Fibroblast of skin of abdomen (primary cell): ENCODE results near the gene C3orf22.

Experiments used
- DNase-seq: peaks from one replicate; pipeline ENCODE4 v3.0.0-alpha.2; 2013

Gene C3orf22

DNA sequence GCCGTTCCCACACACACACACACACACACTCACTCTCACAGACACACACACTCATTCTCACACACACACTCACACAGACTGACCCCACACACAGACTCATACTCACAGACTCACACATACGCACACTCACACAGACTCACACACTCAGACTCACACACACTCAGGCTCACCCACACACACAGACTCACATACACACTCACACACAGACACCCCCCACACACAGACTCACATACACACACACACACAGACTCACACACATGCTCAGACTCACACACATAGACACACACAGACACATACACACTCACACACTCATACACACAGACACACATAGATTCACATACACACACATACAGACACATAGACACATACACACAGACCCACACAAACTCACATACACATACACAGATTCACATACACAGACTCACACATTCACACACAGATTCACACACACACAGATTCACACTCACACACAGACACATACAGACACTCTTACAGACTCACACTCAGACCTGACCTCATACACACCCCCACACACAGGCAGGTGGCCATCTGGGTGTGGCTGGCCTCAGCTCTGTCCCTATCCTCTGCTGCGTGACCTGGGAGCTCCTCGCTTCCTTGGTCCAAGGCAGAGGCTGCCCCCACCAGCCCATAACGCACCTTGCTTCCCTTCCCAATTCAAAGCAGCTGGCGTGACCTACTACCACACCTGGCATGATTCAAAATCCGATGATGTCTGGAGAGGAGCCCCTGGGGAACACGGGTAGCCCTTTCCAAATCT, 1.9 kb downstream of the C3orf22 start:
- DNase-seq: no peak

DNA sequence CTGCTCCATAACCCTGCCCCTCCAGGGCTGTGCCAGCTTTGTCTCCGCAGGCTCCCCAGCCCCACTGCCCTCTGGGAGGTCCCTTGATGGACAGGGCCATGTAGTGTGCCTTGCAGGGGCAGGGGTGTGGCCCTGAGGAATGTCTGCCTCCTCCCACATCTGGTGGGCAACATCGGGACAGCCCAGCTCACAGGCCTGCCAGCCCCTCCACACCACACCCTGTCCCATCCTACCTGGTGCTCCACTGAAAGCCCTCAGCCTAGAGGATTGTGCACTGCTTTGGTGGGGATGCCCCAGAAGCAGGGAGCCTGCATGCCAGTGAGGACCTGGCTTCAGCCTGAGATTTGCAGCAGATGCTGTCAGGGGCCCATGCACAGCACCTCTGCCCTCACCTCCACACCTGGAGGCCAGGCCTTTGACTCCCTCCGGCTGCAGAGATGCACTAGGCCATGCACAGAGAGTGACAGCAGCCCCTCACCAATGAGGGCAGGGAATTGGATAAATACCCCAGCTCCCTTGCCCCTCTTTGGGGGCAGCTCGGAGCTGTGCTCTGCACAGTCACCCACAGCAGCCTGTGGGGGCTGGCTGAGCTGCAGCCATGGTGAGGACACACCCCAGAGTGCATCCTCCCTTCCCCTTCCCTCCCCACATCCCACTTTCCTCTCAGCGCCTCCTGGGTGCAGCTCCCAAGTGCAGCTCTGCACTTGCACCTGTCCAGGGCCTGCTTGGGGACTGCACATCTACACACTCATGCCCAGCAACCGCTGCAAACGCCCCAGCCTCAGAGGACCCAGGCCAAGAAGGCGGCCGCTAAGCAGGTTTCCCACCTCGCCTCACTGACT, 2.7 kb downstream of the C3orf22 start:
- DNase-seq: no peak

DNA sequence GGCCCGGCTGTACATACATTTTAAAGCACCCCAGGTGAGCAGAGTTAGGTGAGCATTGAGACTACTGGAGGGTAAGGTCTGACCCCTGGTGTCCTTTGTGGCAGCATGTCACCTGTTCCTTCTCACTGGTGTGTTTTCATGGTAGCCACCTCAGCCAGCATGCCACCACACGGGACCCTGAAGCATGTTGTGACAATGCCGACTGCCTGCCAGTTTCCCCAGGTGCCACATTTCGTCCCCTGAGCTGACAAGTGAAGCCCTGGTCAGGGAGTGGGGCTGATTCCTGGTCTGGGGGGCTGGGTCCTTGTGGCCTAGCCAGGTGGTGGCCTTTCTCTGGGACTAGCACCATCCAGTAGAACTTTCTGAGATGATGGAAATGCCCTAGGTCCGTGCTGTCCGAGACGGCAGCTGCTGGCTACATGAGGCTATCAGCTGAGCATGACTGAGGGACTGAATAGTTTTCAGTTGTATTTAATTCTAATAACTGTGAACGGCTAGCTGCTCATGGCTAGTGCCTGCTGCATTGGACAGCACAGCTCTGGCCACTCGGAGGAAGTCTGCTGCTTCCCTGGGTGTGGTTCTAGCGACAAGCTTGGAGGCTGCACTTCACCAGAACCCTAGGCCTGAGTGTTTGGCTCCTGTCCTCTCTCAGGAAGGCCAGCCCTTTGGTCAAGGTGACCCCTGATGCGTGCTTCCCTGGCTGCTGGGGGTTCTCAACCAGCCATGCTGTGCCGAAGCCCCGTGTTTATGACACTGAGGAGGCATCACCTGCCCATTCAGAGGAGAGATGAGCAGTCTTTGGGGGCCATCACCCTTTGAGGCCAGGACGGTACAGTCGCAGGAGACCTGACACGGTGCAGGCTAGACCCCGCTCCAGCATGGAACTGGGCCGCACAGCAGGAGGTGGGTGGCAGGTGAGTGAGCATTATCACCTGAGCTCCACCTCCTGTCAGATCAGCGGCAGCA, 3.9 kb downstream of the C3orf22 start:
- no peak for DNase-seq

DNA sequence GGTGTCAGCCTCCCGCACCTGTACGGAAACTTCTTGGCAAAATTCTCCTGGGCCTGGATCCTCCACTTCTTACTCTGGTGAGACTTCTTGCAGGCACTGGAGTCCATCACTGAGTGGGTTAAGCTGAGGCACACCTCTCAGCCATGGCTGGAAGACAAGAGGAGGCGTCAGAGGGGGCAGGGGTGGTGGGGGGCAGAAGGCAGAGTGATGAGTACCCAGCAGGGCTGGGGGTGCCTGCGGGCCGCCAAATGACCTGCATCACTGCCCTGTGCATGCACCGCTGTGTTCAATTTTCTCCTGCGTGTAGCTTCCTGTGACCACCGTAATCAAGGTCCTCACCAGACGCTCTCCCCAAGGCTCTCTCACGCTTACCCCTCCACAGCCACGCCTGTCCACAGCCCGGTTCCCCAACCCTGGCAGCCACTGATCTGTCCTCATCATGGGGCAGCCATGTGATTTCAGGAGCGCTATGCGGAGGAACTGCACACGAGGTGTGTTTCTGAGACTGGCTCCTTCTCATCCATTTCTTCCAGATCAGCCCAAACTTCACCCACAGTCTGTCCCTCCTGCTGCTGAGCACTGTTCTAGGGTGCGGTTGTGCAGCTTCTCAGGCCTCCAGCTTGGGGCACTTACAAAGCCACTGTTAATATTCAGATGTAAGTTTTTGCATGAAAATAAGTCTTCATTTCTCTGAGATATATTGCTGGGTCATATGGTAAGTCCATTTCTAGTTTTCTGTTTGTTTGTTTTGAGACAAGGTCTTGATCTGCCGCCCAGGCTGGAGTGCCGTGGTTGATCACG, 5.2 kb downstream of the C3orf22 start:
- DNase-seq: no peak

DNA sequence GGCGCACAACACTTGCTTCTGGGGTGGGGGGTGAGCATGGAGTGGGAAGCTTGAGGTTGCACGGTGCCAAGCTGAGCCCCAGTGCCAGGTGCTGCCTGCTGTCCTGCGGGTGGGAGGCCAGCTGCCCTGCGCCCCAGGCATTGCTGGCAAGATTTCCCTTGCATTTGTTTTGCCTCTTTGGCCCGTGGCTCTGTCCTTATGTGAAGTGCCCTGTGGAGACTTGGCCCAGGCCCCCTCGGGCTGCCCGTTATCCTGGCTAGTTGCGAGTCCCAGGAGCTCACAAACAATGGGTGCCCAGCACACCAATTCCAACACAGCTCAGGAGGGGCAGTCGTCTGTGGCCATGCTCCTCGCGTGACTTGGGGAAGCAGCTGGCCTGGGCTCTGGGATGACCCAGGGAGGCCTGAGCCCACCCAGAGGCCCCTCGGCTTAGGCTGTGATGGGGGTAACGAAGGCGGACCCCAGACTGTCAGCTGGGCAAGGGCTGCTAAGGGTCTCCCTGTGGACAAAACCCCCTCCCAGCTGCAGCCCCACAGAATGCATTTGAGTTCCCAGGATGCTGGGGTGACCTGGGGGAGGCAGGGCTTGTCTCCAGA, 5.9 kb downstream of the C3orf22 start:
- no peak for DNase-seq

DNA sequence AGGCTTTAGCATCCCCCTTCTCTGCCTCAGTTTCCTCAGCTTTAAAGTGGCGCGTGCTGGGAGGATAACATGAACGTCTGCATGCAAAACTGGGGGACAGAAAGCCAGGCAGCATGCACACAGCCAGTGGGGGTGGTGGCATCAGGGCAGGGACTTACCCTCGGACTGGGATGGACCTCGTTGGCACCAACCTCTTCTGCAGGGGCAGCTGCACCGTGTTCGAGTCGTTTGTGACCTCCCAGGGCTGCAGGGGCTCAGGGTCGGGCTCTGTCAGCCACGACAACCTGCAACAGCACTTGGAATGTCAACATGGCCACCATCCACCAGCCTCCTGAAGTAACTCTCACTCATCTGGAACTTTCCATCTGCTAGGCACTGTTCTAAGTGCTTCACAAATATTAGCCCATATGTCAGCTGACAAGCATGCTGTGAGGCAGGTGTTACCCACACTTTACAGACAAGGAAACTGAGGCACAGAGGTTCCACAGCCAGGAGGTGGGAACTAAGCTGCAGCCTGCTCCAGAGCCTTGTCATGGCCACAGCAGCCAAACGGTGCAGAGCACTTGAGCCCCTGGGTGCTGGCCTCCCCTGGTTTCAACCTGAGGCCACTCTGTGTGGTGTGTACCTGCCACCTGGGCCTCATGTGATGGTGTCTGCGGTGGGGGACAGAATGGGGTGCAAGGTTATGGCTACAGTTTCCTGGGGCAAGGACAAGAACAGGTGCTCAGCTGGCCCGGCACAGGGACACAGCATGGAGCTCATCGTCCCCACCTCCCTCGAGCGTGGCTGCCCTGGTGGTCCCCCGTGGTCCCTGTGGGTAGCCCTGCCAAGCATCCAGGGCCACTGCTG, 6.7 kb downstream of the C3orf22 start:
- DNase-seq: no peak

DNA sequence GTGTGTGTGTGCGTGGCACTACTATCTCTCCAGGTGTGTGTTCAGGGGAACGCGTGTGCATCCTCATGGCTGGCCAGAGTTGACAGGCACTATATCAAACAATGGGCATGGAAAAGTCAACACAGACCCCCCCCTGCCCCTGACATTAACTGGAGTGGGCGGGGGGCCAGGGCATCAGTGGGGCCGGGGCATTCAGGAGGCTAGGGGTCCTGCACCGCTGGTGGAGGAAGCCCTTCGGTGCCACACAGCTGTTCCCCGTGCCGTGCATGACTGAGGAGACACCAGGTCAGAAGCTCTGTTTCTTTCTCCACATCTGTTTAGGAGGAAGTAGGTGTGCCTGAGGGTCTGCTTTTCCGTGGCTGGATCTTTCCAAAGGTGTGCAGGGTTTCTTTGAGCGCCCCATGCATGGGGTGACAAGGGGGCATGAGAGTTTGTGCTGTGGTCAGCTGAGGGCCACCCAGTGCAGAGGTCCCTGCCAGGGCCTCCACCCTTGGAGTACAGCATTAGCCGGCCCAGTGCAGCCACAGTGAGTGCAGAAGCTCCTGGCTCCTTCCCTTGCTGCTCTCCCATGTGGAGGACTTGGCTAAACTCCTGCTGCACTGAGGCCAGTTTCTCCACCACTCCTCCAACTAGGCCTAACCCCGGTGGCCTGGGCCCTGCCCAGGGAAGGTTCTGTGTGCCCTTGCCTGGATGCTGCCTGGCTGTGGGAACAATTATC, 7.5 kb downstream of the C3orf22 start:
- no peak for DNase-seq

DNA sequence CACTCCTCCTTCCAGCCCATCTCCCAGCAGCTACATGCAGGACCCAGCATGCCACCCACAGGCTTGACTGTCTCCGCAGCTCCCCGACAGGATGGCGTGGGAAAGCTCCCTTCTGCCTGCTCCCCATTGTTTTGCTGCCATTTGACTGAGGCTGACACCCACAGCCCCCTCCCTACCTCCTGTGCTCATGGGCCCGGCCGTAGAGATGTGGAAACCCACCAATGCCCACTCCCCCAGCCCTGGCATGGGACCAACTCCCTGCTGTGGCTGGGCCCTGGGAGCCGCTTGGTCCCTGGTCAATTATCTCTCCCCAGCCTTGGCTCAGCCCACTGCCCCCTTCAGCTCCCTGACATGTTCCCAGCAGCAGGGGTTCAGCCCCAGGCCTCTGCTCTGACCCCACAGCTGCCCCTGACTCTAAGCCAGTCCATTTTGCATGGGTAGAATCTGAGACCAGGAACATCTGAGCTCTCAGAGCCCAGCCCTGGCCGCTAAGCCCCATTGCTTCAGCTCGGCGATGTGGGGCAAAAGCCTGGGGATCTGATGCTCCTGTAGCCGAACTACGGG, 8.2 kb downstream of the C3orf22 start:
- no peak for DNase-seq

DNA sequence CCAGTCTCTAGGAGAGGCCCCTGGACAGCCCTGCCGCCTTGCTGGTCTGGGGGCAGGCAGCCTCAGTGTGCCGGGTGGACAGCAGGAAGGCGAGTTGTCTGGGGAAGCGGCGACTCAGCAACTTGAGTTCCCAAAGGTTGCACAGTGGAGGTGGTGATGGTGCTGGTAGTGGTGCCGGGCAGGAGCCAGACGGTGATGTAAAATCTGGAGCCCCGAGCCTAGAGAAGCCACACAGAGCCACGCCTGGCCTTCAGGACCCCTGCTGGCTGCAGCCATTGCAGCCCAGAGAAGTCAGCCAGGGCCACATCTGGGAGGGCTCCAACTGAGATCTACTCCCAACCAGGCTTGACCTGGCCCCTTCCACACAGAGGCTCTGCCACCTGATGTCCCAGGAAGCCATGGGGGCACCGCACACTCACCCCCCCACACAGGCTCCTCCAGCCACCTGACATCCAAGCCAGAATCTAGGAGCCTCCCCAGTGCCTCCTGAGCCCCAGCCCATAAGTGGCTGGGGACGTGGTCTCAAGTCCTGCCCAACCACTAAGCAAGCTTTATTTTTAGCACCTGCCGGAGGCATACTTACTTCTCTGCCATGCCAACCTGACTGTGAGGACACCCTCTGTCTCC, 8.8 kb downstream of the C3orf22 start:
- DNase-seq: no peak

DNA sequence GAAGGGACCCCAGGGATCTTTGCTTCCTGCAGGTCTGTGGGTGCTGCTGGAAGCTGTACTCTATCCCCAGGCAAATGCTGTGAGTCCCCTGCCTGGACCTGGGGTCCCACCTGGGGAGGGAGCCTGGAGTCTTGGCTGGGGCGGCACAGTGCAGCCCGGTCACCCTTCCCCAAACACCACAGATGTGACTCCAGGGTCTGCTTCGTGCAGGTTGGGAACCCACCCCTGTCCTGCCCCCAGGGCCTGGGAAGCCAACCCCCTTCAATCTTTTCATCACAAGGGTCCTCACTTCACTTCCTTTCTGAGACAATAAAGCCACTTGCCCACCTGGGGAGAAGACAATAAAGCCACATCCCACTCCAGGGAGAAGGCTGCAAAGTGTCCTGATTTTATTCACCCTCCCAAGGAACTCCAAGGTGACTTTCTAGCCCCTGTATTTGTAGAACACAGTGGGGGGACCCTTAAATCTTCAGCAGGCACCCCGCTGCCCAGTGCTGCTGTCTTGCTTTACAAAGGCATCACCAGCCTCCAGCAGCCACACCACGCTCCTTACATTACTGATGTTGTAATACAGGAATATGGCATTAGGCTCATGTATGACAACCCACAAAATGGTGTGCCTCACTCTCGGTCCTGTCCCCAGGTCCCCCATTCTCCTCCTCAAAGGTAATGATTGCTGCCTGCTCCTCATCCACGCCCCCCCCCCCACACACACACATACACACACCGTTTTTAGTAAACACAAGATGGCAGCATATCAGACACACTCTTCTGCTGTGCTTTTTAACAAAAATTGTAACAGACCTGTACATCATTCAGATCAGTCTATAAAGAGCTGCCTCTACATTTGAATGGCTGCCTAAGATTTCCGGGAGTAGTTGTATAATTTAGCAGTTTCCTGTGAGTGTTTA, 9.9 kb downstream of the C3orf22 start:
- DNase-seq: no peak

DNA sequence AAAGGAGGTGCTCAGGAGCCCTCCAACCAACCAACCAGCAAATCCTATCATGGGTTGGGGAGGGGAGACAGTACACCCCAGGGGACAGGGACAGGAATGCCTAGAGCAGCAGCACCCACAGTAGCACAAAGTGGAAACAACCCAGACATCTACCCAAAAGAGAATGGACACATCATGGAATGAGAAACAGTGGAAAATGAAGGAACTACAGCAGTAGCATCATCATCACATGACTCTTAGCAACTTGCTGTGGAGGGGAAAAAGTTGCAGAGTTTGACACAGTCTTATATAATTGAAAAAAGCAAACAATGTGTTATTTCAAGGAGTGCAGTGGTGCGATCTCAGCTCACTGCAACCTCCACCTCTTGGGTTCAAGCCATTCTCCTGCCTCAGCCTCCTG, 11.0 kb downstream of the C3orf22 start:
- no peak for DNase-seq

DNA sequence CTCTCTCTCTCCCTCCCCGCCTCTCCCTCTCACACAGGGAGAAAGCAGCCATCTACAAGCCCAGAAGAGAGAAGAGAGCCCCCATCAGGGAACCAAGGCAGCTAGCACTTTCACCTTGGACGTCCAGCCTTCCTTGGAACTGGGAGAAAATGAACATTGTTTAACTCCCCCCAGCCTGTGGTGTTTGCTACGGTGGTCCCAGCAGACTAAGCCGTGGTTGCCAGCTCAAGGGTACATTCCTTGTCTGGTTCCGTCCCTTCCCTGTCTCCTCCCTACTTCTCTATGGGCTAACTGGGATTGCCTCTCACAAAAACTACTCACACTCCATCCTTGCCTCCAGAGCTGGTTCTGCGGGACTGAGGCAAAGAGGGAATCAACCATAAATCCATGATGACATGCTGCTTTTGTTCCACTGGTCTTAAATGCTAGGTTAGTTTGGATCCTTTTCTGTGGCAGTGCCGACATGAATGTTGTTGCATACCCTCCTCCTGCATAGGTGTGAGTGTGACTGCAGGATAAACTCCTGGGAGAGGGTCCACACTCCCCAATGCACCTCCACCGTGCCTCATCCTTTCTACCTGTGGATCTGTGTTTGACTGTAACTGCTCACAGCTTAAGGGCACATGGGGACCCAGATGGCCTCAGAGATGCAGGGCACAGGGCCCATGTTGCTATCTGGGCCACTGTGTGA, 12.0 kb downstream of the C3orf22 start:
- no peak for DNase-seq

DNA sequence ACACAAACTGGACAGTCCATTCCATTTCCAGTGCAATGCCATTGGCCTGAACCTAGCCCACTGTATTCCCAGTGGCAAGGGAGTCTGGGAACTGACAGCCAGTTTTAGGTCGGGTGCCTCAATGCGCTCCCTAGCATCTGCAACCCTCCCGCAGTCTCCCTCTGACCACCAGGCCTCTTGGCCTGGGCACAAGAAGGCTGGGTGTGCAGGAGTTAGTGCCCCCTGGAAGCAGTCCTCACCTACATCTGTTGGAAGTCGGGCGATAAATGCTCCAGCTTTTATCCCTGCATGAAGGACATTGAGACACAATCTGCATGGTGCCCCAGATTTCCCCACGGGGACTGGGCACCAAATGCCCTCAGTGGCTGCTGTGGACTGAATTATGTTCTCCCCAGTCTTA, 12.7 kb downstream of the C3orf22 start:
- no peak for DNase-seq

DNA sequence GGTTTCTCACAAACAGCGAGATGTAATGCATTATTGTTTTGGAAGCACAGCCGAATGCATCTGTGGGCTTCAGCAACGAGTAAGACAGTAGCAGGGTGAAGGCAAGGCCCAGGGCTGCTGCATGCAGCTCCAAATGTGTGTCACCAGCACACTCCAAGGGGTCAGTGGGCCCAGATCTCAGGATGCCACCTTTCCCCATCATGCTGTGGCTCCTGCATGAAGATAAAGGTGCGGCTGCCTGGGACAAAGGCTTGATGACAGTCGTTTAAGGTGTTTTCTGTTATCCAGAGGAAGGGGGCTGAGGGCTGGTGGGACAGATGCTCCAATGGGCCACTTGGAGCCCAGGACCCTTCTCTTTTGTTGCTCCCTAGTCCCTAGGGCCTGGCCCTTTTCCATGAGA, 13.2 kb downstream of the C3orf22 start:
- no peak for DNase-seq

DNA sequence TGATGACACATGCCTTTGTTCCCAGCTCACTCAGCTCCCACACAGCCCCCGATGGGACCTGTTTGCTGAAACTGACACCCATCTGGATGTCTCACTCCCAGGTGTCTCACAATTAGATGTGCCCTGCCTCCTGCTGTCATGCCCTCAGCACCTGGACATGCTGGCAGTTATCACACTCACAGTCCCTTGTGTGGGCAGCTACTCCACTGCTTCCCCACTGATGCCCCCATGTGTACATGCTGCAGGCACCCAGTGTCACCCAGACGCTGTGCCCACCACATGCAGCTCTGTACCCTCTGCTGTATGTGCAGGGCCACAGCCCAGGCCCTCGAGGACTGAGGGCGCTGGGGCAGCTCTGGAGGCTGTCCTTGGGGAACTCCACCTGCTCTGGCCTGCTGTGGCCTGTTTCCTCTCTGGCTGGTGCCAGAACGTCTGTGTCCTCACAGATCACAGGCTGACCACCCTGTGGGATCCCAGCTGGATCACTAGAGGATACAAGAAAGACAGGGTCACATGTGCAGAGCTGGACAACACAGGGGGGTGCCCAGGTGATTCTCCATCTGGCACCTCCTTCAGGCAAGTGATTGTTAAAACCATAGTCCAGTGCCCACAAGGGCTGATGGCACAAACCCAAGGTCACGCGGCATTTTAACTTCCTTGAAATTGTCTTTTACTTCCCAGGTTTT, 14.0 kb downstream of the C3orf22 start:
- no peak for DNase-seq

DNA sequence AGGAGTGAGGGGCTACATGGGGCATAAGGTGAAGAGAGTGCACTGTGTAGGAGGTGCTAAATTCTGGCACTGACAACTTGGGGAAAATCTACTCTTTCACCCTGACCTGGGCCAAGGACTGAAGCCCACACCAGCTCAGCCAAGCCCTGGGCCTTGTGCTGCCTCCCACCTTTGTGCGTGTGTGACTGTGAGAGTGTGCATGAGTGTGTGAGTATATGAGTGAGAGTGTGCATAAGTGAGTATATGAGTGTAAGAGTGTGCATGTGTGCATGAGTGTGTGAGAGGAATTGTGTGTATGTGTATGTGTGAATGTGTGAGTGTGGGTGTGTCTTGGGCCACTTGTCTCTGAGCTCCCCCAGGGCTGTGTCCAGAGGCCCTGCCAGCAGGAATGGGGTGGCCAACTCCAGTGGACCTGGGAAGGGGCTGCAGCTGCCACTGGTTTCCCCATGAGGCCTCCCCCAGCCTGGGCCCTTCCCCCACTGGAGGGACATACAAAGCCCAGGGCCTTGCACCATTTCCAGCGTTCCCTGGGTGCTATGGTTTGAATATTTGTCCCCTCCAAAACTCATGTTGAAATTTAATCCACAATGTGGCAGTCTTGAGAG, 15.2 kb downstream of the C3orf22 start:
- DNase-seq: no peak
